Parathyroid adenoma (tissue), 2 donors: ENCODE data around the gene FCHSD1.

Experiments used
- H2AFZ ChIP-seq: fragments of 300-600 bp; sonication (generic); one replicate; pipeline ENCODE4 v1.7.0; 2017; ENCODE audit warnings: antibody characterized with exemption, mild to moderate bottlenecking
- H3K27ac ChIP-seq: fragments of 300-600 bp; sonication (generic); one replicate; pipeline ENCODE4 v1.7.0; 2017
- H3K27me3 ChIP-seq: fragments of 300-600 bp; sonication (generic); one replicate; pipeline ENCODE4 v1.7.0; 2017; ENCODE audit warnings: low read length; ENCODE audit not compliant: control insufficient read depth, insufficient read depth
- H3K36me3 ChIP-seq: fragments of 300-600 bp; sonication (generic); one replicate; pipeline ENCODE4 v1.7.0; 2017; ENCODE audit warnings: low read length; ENCODE audit not compliant: control insufficient read depth, insufficient read depth
- H3K4me1 ChIP-seq: fragments of 300-600 bp; sonication (generic); one replicate; pipeline ENCODE4 v1.7.0; 2017; ENCODE audit warnings: control low read depth
- H3K4me2 ChIP-seq: fragments of 300-600 bp; sonication (generic); one replicate; pipeline ENCODE4 v1.7.0; 2017; ENCODE audit warnings: low read length
- H3K4me3 ChIP-seq: fragments of 300-600 bp; sonication (generic); one replicate; pipeline ENCODE4 v1.7.0; 2017; ENCODE audit warnings: low read depth, low read length
- H3K79me2 ChIP-seq: fragments of 300-600 bp; sonication (generic); one replicate; pipeline ENCODE4 v1.7.0; 2017; ENCODE audit warnings: control low read depth
- H3K9ac ChIP-seq: fragments of 300-600 bp; sonication (generic); one replicate; pipeline ENCODE4 v1.7.0; 2017; ENCODE audit warnings: mild to moderate bottlenecking
- H3K9me3 ChIP-seq: fragments of 300-600 bp; sonication (generic); one replicate; pipeline ENCODE4 v1.7.0; 2017; ENCODE audit warnings: low read length; ENCODE audit not compliant: control insufficient read depth
- TF ChIP-seq, protein P1 (sequence below): fragments of 300-600 bp; sonication (generic); IDR thresholded peaks from one replicate; pipeline ENCODE4 v1.7.0; 2017; ENCODE audit warnings: antibody characterized with exemption, mild to moderate bottlenecking
- donor health status: primary hyperparathyroidism.

FCHSD1 gene

DNA sequence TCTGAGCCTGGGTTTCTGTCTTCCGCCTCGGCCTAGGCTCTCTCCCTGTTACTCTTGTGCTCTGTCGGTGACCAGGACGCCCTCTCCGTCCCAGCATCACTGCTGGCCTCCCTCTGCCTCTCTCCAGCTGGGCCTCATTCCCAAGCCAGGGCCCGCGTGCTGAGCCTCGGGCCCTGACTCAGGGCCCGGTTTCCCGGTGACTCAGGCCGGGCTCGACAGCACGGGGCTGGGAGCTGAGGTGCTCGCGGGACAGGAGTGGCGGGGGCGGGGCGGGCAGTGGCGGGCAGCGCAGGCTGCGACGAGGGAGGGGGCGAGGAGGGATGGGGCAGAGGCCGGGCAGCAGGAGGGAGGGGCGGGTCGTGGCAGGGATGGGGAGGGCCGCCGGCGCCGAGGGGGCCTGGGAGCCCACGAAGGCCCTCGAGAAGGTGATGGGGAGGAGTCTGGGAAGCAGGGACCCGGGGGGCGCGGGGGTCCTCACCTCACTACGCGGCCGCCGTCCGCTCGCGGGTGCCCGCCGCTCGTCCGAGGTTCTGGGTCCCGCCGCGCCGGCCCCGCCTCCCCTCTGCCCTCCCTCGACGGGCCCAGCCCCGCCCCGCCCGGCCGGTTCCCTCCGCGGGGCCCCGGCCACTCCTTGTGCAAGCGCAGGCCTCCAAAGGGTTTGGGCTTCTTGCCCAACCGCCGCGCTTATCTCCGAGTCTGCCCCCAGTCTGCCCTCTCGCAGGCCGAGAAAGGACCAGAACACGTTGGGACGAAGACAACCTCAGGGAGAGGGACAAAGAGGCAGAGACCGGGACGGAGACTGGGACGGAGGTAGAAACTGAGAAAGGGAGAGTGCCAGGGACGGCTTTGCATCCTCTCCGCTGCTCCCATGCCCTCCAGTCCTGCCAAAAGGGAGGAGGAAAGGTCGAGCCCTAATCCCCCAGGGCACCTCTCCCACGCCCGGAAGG lies 30.8 kb upstream of the FCHSD1 start, which contains the start of gene ARAP3:
TSS of gene ARAP3 (minus strand) at position 536 of the 947 bp plus-strand sequence. CDS start 1,744 bp downstream, outside the sequence.
- Histone ChIP-seq H3K79me2 (peaks cover 3% of the 10 kb centered on the region), H3K27me3 (no peaks in the 10 kb centered on the region), H3K4me2 (peak within 1 kb of the TSS; percentile 95), H3K9me3 (no peaks in the 10 kb centered on the region), H2AFZ (peak within 1 kb of the TSS; percentile 92), H3K9ac (peak within 1 kb of the TSS; percentile 43), H3K4me1 (peaks cover 15% of the 10 kb centered on the region), H3K4me3 (peak within 1 kb of the TSS; percentile 71), H3K36me3 (no peaks in the 10 kb centered on the region), H3K27ac (peak within 1 kb of the TSS; percentile 81)
- TF ChIP-seq, protein P1, sequence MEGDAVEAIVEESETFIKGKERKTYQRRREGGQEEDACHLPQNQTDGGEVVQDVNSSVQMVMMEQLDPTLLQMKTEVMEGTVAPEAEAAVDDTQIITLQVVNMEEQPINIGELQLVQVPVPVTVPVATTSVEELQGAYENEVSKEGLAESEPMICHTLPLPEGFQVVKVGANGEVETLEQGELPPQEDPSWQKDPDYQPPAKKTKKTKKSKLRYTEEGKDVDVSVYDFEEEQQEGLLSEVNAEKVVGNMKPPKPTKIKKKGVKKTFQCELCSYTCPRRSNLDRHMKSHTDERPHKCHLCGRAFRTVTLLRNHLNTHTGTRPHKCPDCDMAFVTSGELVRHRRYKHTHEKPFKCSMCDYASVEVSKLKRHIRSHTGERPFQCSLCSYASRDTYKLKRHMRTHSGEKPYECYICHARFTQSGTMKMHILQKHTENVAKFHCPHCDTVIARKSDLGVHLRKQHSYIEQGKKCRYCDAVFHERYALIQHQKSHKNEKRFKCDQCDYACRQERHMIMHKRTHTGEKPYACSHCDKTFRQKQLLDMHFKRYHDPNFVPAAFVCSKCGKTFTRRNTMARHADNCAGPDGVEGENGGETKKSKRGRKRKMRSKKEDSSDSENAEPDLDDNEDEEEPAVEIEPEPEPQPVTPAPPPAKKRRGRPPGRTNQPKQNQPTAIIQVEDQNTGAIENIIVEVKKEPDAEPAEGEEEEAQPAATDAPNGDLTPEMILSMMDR: no peak

GRCh38 chr5:141681295-141681694 lies 30.1 kb upstream of the FCHSD1 start:
- H3K27me3 ChIP-seq: no peaks in the 10 kb centered on the region
- peak overlapping the region; percentile 81 for H3K27ac ChIP-seq
- no peaks in the 10 kb centered on the region for H3K9me3 ChIP-seq
- H3K4me2 ChIP-seq: peak overlapping the region; percentile 95
- TF ChIP-seq, protein P1: no peak
- H3K36me3 ChIP-seq: no peaks in the 10 kb centered on the region
- H3K4me1 ChIP-seq: peaks cover 15% of the 10 kb centered on the region
- peaks cover 3% of the 10 kb centered on the region for H3K79me2 ChIP-seq
- peak overlapping the region; percentile 71 for H3K4me3 ChIP-seq
- peak overlapping the region; percentile 92 for H2AFZ ChIP-seq
- peak overlapping the region; percentile 43 for H3K9ac ChIP-seq

DNA sequence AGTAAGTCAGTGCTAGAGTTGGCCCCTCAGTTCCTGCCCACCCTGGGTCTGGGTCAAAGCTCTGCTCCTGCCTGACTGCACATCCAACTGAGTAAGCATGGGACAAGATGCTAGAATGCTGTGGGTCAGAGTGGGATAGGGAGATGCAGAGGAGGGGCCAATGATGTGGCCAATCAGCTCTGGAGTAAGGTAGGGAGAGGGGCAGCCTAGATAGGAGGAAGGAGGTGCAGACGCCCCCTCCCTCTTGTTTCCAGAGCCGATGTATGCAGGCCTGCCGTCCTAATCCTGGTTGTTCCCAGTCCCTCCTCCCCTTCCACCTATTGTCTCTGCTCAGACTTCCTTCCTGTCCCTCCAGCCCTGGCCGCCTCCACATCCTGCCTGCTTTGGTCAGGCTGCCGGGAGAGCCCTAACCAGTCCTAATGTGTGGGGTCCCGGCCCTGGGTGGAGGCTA lies 29.6 kb upstream of the FCHSD1 start:
- Histone ChIP-seq H2AFZ (peak overlapping the region; percentile 92), H3K27ac (peak overlapping the region; percentile 81), H3K79me2 (peaks cover 3% of the 10 kb centered on the region), H3K4me1 (peaks cover 15% of the 10 kb centered on the region), H3K4me3 (peak overlapping the region; percentile 71), H3K9ac (peak overlapping the region; percentile 43), H3K4me2 (peak overlapping the region; percentile 95), H3K36me3 (no peaks in the 10 kb centered on the region), H3K27me3 (no peaks in the 10 kb centered on the region), H3K9me3 (no peaks in the 10 kb centered on the region)
- TF ChIP-seq, protein P1: no peak

DNA sequence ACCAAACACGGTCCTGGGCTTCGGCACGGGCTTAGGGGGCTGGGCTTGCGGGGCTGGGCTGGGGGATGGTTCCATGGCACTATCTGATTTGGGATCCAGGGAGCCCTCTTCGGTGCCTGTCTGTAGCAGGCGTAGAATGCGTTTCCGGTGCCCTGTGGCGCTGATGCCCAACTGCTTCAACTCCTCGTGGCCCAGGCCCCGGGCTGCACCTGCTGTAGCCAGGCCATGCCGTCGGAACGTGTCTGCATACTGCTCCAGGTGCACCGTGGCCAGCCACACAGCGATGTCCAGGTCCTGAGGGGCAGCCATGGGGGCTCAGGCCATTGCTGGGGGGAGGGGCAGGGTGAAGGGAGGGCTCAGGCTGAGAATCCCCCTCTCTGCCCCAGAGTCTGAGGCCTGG lies 29.0 kb upstream of the FCHSD1 start:
- Histone ChIP-seq H3K4me2 (no peak overlapping the region), H3K9me3 (no peaks in the 10 kb centered on the region), H3K79me2 (peaks cover 3% of the 10 kb centered on the region), H2AFZ (no peak overlapping the region), H3K27me3 (no peaks in the 10 kb centered on the region), H3K4me1 (peaks cover 15% of the 10 kb centered on the region), H3K27ac (no peak overlapping the region), H3K9ac (no peak overlapping the region), H3K4me3 (no peak overlapping the region), H3K36me3 (no peaks in the 10 kb centered on the region)
- TF ChIP-seq, protein P1: no peak
